ENCODE results near the gene TENM4.
"Not testable (repeated sequence)": the region's sequence is repeated elsewhere in the genome, so short reads cannot be mapped to it uniquely, and the experiment has no call there.

TENM4 gene

DNA sequence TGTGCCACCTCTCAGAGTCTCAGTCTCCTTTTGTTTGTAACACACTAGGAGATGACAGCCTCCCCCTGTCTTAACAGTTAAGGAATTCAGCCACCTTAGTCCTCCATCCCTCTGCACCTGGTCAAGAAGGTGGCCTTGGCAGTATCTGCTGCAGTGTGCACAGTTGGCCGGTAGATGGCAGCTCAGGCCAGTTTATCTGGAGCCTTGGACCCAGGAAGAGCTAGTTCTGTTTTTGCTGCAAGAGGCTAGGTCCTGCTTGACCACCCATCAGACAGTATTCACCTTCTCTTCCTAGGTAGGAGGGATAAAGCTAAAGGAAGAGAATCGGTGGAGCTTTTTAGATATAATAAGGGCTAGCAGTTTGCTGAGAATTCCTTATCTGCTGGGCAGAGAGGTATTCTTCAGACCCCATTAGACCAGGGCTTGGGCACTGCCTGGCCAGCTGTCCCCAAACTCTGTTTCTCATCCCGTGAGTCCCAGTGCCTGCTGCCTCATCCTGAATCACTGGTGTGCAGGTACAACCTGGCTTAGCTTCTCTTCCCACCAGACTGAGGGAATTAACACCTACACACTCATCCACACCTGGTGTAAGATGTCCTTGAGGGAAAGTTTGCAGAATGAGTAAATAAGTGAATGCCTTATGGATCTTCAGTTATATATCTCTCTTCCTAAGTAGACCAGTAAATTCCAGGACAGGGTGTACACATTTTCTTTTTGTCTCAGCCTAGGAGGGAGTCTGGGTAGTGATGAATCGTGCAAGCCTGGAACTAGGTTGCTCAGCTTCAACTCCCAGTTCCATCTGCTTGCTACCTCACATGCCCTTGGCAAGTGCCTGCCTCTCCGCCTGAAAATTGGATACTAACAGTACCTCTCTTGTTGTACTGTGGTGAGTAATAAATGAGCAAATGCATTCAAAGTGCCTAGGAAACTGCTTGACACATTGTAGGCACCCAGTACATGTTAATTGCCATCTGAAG, 795.3 kb downstream of the TENM4 start:
- peak; percentile 71 for DNase-seq

DNA sequence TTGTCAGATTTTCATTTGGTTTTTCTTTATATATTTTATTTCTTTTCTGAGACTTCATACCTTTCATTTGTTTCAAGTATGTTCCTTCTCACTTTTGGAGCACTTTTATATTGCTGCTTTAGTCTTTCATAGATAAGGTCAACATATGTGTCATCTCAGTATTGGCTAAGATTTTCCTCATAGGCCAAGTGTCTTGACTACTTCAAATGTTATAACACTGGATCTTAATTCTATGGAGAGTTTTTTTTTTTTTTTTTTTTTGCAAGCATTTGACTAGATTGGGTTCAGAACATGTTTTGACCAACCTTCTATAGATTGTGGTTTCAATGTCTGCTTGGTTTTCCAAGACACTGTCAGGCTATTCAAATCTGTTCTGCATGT, 797.2 kb downstream of the TENM4 start:
- DNase-seq, result no peak

DNA sequence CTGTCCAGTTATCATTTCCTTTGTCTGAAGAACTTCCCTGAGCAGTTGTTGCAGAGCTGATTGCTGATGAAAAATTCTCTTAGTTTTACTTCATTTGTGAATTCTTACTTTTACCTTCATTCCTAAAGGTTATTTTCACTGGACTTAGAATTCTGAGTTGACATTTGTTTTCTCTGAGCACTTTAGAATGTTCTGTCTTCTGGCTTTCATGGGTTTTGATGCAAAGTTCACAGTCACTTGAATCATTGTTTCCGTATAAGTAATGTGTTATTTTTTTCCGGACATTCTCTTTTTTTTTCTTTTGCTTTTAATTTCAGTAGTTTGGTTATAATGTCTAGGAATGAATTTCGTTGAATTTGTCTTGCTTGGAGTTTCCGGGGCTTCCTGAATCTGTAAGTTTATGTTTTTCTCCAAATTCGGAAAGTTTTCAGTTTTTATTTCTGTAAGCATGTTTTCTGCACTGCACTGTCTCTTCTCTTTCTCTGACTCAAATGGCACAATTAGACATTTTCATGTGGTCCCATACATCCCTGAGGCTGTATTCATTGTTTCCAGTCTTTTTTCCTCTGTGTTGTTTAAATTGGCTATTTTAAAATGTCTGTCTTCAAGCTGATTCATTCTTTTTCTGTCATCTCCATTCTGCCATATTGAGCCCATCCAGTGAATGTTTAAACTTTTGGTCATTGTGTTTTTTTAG, 797.7 kb downstream of the TENM4 start:
- no peak for DNase-seq

DNA sequence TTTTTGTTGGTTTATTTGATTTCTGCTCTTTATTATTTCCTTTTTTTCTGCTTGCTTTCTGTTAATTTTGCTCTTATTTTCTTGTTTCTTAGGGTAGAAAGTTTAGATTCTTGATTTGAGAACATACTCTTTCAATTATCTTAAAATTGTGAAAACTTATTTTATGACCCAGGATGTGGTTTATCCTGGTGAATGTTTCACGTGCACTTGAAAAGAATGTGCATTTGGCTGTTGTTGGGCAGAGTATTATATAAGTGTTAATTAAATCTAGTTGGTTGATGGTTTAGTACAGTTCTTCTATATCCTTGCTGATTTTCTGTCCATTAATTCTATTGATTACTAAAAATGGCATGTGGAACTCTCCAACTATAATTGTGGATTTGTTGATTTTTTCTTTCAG, 799.3 kb downstream of the TENM4 start:
- no peak for DNase-seq

DNA sequence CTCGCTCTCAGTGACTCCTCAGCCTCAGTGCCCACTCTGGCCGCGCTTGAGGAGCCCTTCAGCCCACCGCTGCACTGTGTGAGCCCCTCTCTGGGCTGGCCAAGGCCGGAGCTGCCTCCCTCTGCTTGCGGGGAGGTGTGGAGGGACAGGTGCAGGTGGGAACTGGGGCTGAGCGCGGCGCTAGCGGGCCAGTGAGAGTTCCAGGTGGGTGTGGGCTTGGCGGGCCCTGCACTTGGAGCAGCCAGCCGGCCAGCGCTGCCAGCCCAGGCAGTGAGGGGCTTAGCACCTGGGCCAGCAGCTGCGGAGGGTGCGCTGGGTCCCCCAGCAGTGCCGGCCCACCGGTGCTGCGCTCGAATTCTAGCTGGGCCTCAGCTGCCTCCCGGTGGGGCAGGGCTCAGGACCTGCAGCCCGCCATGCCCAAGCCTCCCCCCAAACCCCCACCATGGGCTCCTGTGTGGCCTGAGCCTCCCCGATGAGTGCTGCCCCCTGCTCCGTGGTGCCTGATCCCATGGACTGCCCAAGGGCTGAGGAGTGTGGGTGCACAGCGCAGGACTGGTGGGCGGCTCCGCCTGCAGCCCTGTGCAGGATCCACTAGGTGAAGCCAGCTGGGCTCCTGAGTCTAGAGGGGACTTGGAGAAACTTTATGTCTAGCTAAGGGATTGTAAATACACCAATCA, 802.0 kb downstream of the TENM4 start:
- no peak for DNase-seq

DNA sequence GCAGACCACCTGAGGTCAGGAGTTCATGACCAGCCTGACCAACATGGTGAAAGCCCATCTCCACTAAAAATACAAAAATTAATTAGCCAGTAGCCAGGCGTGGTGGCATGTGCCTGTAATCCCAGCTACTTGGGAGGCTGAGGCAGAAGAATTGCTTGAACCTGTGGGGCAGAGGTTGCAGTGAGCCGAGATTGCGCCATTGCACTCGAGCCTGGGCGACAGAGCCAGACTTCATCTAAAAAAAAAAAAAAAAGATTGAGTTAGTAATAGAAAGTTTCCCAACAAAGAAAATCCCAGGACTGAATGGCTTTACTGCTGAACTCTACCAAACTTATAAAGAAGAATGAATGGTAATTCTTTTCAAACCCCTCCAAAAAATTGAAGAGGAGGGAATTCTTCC, 803.3 kb downstream of the TENM4 start:
- not testable (repeated sequence) for DNase-seq

DNA sequence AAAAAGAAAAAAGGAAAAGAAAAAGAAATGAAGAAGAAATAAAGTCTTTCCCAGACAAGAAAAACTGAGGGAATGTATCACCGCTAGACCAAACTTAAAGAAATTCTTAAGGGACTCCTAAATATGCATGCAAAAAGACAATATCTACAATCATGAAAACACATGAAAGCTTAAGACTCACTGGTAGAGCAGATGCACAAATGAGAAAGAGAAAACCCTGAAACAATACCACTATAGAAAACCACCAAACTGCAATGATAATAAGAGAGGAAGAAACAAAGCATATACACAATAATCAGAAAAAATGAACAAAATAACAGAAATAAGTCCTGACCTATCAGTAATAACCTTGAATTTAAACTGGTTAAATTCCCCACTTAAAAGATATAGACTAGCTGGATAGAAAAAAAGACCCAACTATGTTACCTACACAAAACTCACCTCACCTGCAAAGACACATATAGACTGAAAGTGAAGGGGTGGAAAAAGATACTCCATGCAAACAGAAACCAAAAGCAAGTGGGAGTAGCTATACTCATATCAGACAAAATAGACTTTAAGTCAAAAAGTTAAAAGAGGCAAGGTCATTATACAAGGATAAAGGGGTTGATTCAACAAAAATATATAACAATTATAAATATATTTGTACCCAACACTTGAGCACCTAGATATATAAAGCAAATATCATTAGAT, 804.9 kb downstream of the TENM4 start:
- no peak for DNase-seq

DNA sequence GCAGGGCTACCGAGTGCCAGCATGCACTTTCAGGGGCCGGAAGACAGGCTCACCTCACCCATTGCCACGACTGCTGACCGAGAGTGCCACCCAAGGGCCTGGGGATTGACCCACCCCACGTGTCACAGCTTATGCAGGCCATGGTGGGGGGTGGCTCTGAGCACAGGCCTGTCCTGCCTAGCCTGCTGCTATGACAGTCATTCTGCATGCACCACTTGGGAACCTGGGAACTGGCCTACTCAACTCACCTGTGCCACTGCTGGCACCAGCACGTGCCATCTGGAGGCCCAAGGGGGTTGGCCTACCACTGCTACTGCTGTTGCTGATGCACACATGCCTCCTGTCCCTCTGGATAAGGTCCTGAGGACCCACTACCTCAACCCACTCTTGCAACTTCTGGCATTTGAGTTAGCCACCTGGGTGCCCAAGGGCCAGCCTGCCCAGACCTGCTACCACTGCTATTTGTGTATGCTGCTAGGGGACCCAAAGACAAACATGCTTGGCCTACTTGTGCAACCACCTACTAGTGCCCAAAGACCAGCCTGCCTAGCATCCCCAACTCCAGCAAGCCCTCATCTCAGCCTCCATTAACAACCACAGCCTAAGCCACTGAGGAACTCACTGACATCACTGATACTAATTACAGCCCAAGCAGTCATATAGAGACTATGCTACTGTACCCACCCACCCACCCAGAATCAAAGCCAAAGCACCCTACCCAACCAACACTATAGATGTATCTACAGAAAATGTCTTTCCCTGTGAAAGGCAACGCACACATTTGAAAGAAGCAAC, 807.1 kb downstream of the TENM4 start:
- DNase-seq, result no peak

DNA sequence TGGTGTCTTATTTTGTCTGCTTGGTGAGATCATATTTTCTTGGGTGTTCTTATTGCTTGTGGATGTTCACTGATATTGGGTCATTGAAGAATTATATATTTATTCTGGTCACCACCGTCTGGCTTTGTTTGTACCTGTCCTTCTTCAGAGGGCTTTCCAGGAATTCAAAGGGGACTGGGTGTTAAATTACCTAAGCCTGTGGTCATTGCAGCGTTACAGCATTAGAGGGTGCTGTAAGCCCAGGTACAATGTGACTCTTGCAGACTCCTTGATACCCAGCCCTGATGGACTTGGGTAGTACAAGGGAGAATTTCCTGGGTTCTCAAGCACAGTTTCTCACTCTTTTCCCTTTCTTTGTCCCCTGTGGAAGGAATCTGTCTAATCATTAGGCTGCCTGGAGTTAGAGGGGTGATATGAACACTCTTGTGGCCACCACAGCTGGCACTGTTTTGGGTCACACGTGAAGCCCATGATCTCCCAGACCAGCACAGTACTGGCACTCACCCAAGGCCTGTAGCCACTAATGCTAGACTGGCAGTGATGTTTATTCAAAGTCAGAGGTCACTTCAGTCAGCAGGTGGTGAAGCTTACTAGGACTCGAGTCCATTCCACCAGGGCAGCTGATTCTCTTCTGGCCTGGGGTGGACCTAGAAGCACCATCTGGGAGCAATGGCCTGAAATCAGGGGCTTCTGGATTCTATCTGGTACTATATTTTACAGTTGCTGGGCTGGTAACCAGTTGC, 810.1 kb downstream of the TENM4 start:
- DNase-seq, result no peak

DNA sequence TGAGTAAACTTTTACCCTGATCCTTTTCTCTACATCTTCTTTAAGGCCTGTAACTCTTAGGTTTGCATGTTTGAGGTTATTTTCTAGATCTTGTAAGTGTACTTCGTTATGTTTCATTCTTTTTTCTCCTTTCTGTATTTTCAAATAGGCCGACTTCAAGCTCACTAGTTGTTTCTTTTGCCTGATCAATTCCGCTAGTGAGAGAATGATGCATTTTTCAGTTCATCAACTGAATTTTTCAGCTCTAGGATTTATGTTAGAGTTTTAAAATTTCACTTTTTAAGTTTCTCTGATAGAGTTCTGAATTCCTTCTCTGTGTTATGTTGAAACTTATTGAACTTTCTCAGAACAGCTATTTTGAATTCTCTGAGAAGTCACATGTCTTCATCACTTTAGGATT, 810.7 kb downstream of the TENM4 start:
- no peak for DNase-seq

DNA sequence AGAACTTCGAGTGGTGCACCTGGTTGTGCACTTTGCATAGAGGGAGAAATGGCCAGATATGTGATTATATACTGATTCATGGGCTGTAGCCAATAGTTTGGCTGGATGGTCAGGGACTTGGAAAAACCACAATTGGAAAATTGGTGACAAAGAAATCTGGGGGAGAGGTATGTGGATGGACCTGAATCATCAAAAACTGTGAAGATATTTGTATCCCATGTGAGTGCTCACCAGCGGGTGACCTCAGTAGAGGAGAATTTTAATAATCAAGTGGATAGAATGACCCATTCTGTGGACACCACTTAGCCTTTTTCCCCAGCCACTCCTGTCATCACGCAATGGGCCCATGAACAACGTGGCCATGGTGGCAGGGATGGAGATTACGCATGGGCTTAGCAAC, 818.2 kb downstream of the TENM4 start:
- DNase-seq, result no peak

DNA sequence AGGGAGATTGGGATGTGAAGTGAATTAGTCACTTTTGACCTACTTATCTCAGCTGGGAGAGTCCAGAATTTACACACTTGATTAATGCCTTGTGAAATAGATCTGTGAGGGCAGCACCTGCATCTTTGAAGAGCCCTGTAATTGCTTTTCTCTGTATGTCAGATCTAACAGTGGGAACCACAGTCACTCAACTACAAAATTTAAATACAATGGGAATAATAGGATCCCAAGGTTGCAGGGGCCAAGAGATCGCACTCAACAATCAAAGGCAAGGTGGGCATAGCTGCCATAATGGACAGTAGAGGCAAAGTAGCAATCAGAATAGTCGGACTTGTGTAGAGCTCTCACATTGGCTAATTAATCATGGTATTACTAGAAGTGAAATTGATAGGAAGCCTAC, 820.7 kb downstream of the TENM4 start:
- no peak for DNase-seq

DNA sequence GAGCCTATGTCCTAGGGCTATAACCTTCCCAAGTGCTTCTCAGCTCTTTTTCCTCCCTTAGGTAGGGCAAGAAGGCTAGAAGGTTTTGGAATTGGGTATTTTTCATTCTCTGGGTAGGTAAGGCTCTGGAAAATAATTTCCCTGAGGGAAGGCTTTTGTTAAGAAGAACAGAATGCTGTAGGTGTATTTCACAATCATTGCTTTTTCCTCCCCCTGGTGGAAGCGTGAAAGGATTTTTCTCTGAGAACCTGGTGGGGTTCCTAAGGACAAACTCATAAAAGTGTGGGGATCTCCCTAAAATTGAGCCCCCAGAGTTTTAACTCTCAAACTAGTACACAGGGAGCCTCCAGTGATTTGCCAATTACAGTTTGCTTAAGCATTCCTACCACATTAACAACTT, 825.1 kb downstream of the TENM4 start:
- DNase-seq, result no peak

DNA sequence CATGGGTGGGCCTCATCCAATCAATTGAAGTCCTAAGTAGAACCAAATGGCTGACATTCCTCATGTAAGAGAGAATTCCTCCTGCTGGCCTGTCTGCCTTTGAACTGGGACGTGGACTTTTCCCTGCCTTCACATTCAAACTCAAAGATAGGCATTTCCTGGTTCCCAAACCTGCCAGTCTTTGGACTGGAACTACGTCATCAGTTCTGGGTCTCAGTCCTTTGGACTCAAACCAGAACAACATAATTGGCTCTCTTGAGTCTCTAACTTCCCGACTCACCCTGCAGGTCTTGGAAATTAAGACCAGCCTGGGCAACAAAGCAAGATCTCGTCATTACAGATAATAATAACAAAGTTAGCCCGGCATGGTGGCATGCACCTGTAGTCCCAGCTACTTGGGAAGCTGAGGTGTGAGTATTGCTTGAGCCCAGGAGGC, 827.4 kb downstream of the TENM4 start:
- no peak for DNase-seq

DNA sequence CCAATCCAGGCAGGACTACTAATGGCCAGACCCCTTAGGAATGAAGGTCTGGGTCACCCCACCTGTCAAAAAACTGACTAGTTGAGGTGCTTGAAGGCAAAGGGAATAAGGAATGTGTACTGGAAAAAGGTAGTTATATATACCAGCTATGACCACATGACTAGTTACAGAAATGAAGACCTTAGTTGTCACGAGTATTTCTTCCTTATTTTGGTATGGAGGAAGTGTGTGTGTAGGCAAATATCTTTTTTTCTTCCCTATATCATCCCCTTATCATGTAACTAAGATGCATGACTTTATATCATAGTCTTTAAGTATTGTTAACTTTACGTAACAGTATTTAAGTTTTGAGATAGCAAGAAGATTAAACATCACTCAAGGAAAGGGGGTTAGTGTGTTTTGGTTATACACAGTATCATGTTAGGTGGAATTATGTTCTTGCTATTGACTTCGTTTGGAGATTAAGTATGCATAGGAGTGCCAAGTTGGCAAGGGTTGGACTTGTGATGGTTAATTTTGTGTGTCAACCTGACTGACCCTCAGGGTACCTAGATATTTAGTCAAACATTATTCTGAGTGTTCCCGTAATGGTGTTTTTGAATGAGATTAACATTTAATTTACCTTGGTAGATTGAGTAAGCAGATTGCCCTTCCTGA, 828.0 kb downstream of the TENM4 start:
- no peak for DNase-seq

DNA sequence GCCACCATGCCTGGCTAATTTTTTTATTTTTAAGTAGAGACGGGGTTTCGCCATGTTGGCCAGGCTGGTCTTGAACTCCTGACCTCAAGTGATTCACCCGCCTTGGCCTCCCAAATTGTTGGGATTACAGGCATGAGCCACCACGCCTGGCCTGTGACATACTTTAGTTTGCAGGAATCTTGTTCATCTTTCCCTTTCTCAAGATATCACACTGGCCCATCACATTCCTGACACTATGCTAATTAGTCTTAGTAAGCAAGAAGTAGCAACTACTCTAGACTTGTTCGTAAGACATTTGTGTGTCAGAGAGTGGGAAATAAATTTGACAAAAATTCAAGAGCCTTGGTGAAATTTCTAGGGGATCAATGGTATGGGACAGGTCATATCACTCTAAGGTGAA, 831.5 kb downstream of the TENM4 start:
- not testable (repeated sequence) for DNase-seq

DNA sequence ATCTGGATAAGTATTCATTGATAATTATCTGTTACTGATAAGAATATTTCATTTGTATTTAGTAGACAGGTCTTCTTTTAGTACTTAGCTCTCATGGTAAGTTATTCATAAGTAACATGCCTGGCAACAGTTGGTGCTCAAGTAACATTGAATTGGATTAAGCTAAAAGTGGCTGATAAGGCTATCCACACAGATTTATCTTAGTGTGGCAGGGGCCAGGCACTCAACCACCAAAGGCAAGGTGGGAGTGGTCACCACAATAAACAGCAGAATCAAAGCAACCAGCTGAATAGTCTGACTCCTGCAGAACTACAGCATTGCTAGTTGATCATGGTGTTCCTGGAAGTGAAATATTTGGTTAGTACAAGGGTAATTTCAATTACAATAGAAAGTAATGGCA, 833.1 kb downstream of the TENM4 start:
- no peak for DNase-seq

DNA sequence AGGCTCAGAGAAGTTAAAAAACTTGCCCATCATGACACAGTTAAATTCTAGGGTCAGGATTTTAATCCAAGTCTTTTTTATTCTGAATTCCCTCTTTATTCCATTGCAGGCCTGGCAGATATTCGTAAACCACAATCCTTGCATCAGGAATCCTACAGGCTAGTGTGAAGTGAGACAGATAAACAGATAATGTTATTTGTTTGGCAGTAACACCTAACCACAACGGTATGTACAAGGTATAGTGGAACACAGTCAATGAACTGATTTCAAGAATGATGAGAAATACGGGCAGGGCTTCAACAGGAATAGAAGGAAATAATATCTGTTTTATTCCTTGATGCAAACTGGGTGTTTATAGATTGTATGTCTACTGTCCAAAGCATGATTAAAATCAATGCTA, 834.2 kb downstream of the TENM4 start:
- DNase-seq, result no peak

DNA sequence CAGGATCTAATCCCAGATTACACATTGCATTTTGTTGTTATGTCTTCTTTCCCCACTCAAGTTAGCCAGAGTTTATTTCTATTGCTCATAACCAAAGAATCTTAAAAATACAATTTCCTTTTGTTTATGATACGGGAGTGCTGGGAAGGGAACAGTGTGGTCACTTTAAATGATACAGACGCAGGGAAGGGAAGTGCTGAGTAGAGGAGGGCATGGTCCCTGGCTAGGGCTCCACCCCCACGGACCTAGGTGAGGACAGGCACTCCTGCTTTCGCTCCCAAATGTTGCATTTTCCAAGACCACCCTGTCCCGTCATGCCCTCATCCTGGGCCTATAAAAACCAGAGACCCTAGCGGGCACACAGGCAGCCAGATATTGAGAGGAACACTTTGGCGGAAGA, 835.5 kb downstream of the TENM4 start:
- DNase-seq, result no peak

DNA sequence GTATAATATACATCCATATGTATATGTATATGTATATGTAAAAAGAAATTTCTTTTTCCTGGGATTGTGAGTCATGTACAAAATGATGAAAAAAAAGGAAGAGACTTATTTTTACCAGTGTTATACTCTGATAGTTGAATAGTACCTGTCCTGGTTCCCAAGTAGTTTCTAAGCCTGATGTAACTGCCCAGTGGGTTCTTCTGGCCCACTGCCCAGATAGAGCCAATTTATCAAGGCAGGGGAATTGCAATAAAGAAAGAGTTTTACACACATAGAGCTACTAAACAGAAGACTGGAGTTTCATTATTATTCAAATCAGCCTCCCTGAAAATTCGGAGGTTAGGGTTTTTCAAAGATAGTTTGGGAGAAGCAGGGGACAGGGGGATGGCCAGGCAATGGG, 837.0 kb downstream of the TENM4 start:
- DNase-seq, result no peak

Data from activated CD4-positive, CD25-positive, alpha-beta regulatory T cell treated with anti-CD3 and anti-CD28 coated beads, Interleukin-2, amount 50 U/mL, for 72 hours (primary cell).